Stimulated activated naive CD8-positive, alpha-beta T cell treated with anti-CD3 and anti-CD28 coated beads, Interleukin-15, amount 100 ng/mL, for 72 hours (primary cell): Measurements from ENCODE around the gene OR2A42.
A peak's percentile ranks its signal among the peaks of the same experiment; 100 is the strongest.
"Not testable (repeated sequence)": the region's sequence is repeated elsewhere in the genome, so short reads cannot be mapped to it uniquely, and the experiment has no call there.

Experiments used
- ATAC-seq: fragments of 150-1000 bp; cut with Tn5 transposase; 2 replicates; pipeline ENCODE4 v1.10.0; 2021; ENCODE audit warnings: mild to moderate bottlenecking, moderate library complexity
- DNase-seq, 2 donors: peaks; one replicate each; pipeline ENCODE4 v3.0.0; 2021 to 2022
- H3K27ac Mint-ChIP-seq, 2 donors: one replicate each; pipeline ENCODE4 v1.8.0; 2022; ENCODE audit warnings: mild to moderate bottlenecking in 2 of 2, mixed read lengths in 2 of 2, moderate library complexity in 2 of 2
- H3K27me3 Mint-ChIP-seq: one replicate; pipeline ENCODE4 v1.8.0; 2022; ENCODE audit warnings: mixed read lengths
- H3K4me1 Mint-ChIP-seq: one replicate; pipeline ENCODE4 v1.8.0; 2022; ENCODE audit warnings: mild to moderate bottlenecking, mixed read lengths
- H3K4me3 Mint-ChIP-seq, 2 donors: one replicate each; pipeline ENCODE4 v1.8.0; 2022; ENCODE audit warnings: mild to moderate bottlenecking in 2 of 2, mixed read lengths in 2 of 2, moderate library complexity in 1 of 2
- H3K9me3 Mint-ChIP-seq, 2 donors: one replicate each; pipeline ENCODE4 v1.8.0; 2022; ENCODE audit warnings: mixed read lengths in 2 of 2

Gene OR2A42

DNA sequence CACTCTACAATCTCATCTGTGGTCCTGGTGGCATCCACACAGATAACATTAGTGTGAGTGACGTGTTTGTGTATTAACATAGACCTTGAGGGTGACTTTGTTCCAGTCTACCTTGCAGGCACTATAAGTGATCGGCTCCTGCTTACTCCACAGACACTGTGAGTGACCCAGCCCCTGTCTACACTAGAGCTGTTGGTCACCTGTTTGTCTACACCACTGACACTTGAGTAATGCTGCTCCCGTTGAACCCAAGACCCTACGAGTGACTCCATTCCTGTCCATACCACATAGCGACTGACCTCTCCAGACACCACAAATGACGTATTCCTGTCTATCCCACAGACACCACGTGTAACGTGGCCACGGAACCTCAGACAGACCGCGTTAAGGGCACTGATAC is 45.6 kb downstream of the OR2A42 start:
- not testable (repeated sequence) for H3K27me3 Mint-ChIP-seq, H3K9me3 Mint-ChIP-seq, H3K27ac Mint-ChIP-seq, H3K4me1 Mint-ChIP-seq, H3K4me3 Mint-ChIP-seq, DNase-seq
- peak; percentile 5 for ATAC-seq

DNA sequence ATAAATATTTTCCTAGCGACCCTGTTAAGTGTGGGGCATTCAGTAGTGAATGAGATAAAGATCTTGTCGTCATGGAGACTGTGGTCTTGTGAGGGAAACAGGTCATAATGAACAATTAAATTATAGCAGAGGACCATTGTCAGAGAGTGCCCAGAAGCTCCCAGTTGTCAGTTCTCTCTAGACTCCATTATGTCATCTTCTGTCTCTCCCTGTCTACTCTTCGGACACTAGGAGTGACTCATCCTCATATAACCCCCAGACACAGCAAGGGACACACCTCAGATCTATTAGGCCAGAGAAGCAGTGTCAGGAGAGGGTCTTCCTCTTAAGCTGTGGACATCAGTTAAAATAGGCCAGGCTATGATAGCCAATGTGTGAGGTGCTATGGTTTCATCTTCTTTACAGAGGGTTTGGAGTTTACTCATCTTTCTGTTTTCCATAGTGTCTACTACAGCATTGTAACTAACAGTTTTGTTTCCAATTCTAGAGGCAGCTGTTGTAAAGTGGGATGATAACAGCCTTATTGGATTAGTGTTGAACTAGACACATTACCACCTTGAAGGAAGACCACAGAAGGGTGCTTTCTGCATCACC is 50.7 kb downstream of the OR2A42 start:
- DNase-seq, H3K27me3 Mint-ChIP-seq, H3K4me1 Mint-ChIP-seq, H3K4me3 Mint-ChIP-seq, H3K9me3 Mint-ChIP-seq, H3K27ac Mint-ChIP-seq: not testable (repeated sequence)
- peak; percentile 41 for ATAC-seq

DNA sequence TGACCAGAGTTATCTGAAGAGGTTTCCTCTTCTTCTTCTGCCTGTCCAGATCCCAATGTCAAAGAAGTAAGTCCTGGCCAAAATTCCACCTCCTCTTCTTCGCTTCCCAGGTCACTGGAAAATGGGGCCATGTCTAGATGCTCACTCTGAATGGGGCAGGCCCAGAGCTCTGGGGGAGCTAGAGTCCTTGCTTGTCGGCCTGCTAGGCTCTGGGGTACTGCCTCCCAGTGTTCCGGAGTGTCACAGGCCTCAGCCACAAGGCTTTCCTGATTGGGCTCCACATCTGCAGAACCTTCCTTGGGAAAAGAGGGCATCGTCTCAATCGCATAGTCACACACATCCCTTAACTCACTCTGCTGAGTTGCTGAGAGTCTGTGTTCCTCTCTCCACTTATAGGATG is 51.6 kb downstream of the OR2A42 start:
- not testable (repeated sequence) for H3K9me3 Mint-ChIP-seq, H3K4me1 Mint-ChIP-seq, H3K4me3 Mint-ChIP-seq, H3K27ac Mint-ChIP-seq, H3K27me3 Mint-ChIP-seq, DNase-seq
- ATAC-seq = peak; percentile 31

DNA sequence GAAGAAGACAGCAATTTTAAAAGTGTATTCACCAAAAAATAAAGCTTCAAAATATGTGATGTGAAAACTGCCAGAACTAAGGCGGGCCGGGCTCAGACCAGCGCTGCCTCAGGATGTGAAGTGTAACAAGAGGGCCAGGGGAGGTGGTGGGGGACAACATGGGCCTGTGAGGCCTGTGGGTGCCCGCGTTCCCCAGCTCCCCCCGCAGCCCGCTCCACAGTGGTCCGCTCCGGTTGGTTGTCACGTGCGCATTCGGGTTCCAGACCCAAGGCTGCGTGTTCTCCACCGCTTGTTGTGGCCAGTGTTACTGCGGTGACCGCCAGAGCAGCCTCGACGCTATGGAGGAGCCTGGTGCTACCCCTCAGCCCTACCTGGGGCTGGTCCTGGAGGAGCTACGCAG is 56.2 kb downstream of the OR2A42 start, which contains the start of gene CTAGE4:
CTAGE4 (plus strand) TSS at position 301 of the 400 bp plus-strand sequence; CDS start at position 339, 38 bp downstream.
- not testable (repeated sequence) for DNase-seq, H3K9me3 Mint-ChIP-seq, H3K27me3 Mint-ChIP-seq, H3K4me3 Mint-ChIP-seq, H3K27ac Mint-ChIP-seq, ATAC-seq, H3K4me1 Mint-ChIP-seq

DNA sequence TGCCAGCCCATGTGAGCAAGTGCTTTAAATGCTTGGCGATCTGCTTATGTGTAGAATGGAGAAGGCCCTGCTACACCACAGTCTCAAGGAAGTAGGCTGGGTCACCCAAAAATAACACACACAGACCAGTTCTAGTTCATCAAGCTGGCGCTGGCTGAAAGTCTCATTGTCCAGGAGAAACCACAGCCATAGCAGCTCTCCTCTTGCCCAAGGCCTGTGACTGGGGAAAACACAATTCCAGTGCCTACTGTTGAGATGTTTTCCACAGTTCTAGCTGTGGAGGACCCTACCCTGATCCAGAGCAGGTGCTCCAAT is 60.3 kb downstream of the OR2A42 start:
- peaks cover 17% of the 10 kb centered on the region for H3K27me3 Mint-ChIP-seq
- ATAC-seq, H3K4me3 Mint-ChIP-seq, DNase-seq, H3K9me3 Mint-ChIP-seq, H3K4me1 Mint-ChIP-seq, H3K27ac Mint-ChIP-seq: not testable (repeated sequence)

DNA sequence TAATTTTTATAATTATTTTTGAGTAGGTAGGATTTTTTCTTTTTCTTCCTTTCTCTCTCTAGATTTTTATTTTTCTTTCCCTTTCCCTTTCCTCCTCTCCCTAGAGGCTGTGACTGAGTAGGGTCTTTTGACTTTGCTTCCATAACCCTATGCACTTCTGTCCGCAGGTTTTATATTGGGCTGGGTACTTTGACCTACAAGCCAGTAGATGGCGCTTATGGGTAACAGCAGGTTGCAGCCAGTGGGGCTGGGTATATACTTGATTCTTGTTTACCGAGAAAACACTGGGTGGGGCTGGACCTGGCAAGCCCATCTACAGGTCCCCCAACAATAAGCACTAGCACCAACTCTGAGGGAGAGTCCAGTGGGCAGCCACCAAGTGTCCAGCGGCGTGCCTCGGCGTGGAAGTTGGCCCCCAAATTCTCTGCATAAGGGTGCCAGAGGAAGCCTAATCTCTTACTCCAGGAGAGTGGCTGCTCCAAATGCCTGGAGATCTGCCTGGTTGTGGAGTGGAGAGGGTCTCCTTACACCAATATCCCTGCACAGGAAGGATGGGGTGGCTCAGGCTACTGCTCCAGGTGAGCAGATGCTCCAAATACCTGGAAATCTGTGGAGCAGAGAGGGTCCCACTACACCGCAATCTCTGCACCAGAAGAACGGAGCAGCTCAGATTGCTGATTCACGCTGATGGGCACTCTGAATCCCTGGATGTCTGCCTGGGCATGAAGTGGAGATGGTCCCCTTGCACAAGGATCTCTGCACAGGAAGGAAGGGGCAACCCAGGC is 60.8 kb downstream of the OR2A42 start:
- not testable (repeated sequence) for H3K4me3 Mint-ChIP-seq, H3K27ac Mint-ChIP-seq, H3K4me1 Mint-ChIP-seq, H3K9me3 Mint-ChIP-seq
- peak; percentile 23 to 25 for DNase-seq
- H3K27me3 Mint-ChIP-seq = peaks cover 17% of the 10 kb centered on the region
- peak; percentile 93 for ATAC-seq
